Hematopoietic multipotent progenitor cell treated with erythropoietin and hydrocortisone succinate and interleukin-3 and kit ligand, for 17 days (in vitro differentiated cells): ENCODE data around the gene CDC20B.

Experiments
- DNase-seq: peaks from one replicate; pipeline ENCODE4 v3.0.0-alpha.2; 2015; ENCODE audit warnings: low spot score

CDC20B gene, protein sequence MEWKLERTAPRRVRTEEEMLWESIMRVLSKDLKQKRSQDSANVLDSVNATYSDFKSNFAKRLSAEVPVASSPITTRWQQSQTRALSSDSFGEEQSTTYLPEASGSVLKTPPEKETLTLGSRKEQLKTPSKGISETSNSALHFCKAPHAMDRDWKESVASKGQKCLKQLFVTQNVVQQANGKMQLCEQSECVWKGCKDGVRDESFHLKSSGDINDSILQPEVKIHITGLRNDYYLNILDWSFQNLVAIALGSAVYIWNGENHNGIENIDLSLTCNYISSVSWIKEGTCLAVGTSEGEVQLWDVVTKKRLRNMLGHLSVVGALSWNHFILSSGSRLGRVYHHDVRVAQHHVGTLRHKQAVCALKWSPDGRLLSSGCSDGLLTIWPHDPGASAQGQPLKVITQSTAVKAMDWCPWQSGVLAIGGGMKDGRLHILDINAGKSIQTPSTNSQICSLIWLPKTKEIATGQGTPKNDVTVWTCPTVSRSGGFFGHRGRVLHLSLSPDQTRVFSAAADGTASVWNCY

DNA sequence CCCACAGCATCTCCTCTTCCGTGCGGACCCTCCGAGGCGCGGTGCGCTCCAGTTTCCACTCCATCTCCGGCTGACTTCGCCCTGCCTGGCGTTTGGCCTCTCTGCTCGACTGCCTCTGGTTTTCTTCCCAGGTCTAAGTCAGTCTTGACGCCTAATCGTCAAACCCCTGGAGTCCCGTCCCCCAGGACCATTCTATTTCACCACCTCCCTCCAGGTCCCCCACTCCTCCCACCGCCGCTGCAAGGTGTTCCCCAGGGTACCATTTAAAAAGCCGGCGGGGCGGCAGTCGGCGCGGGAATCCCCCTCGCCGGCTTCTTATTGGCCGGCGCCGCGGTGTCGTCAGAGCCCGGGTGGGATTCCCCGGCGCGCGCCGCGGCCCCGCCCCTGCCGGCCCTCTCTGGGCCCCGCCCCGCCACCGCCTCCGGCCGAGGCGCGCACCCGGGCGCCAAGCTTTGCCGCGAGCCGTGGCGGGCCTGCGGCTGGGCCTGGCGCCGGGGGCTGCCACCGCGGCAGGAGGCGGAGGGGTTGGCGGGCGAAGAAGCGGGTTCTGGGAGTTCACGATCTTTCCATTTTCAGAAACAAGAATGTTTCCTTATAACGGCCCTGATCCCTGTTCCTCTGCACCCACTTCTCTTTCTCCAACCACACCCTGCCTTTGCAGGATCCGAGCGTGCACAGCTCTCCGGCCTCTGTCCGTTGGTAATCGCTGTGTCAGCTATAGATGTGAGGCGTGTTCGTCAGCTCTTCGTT, at the start of gene CDC20B:
Gene CDC20B, minus strand, starts transcription at position 241 of the 750 bp plus-strand sequence. Its CDS starts 177 bp downstream, at position 64.
- DNase-seq, result peak; percentile 56

DNA sequence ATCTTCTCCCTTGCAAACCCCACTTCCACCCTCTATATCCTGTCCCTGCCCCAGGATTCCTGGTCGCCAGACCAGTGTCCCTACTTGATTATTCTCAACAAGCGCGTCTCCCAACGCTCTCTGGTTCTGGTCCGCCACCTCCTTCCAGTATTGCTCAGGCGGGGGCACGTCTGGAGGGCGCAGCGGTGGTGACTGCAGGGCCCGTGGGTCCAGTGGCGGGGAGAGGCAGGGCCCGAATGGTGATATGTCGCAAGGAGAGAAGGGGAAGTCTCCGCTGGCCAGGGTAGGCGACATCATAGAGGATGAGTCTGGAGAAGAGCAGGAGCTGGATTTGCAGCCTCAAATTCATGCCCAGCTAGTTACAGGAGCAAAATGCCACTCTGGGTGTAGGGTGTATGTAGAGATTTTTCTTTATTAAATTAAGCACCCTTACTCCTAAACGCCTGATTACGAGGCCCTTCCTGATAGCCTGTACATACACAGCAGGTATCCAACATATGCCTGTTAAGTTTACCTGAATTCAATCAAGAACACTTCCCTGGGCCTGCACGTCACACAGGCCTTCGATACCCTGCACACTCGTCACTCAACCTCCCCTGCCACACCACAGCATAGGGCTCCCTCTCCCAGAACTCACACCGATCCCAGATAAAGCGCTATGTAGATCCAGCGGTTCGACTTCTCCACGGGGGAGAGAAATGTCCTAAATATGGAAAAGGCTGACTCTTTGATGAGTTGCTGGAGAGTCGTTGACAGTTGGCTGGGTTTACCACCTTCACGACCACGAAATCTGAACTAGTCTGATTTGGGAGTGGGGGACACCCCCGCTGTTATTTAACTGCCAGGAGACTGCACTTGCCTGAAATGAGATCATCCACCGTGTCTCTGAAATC, 49.4 kb upstream of the CDC20B start:
- DNase-seq, result no peak

DNA sequence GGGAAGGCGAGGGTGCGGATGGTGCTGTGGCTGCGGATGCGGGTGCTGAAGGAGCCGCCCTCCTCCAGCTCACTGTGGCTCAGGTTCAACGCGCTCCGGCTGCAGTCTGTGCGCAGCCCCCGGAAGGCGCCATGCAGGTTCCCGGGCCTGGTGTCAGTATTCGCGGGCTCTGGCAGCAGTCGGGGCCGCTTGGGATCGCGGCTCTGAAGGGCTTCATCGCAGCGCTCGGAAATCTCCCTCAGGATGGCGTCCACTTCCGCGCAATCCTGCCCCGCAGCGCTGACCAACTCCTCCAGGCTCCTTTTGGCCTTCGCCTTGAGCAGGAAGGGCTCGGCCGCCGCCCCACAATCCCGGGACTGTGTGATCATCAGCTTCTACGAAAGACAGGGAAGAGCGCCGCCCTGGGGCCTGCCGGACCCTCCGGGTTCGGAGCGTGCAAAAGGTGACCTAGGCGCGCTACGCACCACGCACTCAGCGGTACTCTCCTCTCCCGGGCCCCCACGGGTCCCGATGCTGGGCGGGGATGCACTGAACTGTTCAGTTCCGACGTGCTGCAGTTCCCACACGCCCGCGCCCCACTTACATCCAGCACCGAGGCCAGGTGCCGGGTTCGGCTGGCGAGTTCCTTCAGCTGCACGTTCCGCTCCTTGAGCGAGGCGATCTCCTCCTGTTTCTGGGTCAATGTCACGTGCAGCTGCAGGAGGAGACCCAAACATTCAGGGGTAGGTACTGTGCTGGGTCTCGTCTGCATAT, 47.6 kb upstream of the CDC20B start:
- no peak for DNase-seq

DNA sequence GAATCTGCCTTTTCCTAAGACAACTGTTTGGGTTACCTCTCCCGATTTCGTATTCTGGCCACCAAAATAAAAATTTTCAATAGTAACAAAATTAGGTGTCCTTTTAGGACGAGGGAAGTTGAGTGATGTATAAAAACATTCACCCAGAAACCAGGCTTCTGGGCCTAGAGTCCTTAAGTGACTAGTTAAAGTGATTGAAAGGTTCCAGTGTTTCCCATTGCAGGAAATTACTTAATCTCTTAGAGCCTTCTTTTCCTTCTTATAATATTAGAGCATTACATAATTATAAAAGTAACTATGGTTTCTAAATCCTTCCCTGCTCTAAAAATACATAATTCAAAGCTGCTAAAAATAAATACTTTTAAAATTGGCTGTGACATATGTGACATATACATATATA, 46.8 kb upstream of the CDC20B start:
- no peak for DNase-seq

DNA sequence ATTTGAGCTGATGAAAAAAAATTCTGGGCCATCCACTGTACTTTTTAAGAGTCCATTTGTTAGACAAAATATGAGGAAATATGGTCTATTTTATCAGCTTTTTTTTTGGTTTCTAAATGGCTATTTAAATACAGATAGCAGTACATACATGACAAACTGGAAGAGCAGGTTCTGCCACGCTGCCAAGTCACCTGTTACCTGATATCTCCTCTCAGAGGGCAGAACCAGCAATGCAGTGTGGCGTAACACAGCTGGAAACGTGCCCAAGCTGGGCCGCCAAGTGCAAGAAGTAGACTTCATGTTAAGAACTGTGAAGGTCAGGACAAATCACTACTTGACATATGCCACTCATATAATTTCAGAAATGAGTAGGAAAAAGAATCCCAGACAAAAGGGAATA, 46.0 kb upstream of the CDC20B start:
- DNase-seq, result no peak

DNA sequence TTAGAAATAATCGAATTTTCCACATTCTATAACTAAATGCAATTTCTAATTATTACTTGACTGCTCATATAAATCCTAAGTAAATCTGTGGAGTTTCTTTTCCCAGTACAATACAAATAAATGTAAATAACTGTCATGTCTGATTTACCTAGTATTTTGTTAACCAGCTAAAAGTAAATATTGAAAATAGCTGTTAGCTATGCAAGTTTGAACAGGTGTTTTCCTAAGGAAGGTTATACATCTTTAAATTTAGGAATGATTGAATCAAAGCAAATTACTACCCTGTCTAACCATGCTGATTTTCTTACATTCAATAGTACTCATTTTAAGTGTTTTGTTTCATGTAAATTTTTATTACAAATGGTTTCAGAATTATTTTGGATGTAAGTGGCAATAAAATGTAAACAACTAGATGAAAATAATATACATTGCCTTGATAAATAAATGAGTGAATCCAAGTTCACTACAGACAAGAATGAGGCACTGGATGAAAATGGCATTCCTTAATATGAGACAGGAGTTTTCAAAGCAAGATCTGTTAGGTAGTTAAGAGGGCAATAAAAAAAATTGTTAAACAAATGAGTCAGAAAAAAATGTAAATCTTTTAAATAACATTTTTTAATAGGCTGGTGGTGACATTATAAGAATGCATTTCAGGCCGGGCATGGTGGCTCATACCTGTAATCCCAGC, 38.4 kb upstream of the CDC20B start:
- DNase-seq, result no peak

DNA sequence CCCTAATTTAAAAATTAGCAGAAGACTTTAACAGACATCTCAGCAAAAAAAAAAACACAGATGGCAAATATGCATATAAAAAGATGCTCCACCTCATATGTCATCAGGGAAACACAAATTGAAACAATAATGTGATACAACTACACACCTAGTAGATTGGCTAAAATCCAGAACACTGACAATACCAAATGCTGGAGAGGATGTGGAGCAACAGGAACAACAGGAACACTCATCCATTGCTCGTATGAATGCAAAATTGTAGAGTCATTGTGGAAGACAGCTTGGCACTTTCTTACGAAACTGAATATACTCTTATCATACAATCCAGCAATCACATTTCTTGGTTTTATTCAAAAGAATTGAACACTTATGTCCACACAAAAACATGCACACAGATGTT, 32.0 kb upstream of the CDC20B start:
- DNase-seq, result no peak

DNA sequence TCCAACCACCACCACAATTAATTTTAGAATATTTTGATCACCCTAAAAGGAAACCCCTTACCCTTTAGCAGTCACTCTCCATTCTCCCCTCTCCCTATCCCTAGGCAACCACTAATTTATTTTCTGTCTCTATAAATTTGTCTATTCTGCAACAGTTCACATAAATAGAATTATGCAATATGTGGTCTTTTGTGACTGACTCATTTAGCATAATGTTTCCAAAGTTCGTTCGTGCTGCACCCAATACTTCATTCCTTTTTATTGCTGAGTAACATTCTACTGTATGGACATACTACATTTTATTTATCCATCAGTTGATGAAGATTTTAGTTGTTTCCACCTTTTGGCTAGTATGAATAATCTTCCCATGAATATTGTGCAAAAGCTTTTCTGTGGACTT, 18.2 kb upstream of the CDC20B start:
- no peak for DNase-seq

DNA sequence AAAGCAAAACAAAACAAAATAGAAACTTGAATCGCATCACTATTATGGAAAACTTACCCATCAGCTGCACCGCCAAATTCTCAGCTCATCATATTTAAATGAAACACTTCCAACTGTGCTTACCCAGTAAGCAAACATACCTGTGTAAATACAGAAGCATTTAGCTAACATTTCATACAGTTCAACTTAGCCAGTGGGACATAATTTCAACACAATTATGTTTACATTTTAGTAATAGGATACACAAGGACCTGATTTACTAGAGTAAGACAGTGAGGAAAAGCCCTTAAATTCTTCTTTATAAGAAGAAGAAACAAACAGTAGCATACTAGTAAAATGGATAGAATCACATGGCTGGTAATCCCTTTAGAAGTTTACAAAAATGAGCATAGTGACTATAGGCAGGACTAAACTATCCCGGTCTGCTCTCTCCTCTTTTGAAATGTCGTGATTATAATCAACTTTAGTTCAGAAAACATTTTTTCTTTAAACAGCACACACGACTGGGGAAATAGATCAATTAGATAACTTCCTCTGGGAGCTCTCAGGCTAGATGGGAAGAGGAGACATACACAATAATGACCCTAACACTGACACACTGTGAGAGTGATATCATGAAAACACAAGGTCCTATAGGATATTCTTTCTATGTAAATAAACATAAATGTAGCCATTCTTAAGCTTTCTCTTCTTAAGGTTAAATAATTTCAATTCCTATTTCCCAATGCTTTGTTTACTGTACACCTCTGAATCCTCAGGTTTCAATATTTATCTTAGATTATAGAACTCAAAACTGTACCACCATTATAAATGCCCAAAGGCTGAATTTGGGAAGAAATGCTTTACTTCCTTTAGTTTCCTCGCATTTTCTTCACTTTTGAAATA, 15.9 kb upstream of the CDC20B start:
- DNase-seq, result no peak

DNA sequence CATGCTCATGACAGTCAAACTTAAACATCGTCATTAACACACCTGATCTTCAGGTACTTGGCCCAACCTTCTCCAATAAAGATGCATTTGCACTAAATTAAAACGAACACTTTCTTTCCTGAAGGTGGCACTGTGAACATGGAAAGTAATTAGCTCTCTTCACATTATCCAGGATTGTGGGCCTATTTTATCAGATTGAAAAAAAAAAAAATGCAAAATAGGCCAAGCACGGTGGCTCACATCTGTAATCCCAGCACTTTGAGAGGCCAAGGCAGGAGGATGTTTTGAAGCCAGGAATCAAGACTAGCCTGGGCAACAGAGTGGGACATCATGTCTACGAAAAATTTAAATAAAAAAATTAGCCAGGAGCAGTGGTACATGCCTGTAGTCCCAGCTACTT, 14.4 kb upstream of the CDC20B start:
- DNase-seq, result no peak

DNA sequence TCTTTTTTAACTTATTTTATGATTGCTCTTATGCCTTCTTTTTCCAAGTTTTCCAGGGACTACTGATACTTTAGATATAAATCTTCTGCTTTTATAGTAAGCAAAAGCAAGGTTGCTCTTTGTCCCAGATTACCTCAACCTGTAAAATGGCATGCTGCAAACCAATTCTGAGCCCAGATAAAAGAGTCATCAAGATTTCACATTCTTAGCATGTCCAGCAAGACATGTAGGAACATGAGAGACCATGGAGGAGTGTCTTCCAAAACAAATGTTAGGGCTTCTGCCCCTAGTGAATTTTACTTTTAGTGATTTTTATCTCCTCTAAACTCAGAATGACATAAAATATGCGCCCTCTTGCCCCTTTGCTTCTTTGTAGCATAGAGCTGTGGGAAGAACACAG, 7.0 kb upstream of the CDC20B start:
- no peak for DNase-seq

DNA sequence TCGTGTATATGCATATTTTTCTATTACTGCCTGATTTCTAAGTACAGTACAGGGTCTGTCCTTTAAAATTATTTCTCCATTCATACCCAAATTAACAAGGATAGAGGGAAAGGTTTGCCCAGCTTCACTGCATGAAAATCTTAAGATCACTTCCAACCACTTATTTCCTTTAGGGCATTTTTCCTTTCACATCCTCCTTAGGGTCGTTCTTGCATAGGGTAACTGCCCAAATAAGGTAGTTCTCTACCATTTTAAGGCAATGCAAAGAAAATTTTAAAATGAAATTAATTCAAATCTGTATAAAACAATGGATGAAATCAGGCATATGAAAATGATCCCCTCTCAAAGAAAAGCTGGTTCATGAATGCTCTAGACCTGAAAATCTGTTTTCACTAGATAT, 4.1 kb upstream of the CDC20B start:
- DNase-seq, result no peak

DNA sequence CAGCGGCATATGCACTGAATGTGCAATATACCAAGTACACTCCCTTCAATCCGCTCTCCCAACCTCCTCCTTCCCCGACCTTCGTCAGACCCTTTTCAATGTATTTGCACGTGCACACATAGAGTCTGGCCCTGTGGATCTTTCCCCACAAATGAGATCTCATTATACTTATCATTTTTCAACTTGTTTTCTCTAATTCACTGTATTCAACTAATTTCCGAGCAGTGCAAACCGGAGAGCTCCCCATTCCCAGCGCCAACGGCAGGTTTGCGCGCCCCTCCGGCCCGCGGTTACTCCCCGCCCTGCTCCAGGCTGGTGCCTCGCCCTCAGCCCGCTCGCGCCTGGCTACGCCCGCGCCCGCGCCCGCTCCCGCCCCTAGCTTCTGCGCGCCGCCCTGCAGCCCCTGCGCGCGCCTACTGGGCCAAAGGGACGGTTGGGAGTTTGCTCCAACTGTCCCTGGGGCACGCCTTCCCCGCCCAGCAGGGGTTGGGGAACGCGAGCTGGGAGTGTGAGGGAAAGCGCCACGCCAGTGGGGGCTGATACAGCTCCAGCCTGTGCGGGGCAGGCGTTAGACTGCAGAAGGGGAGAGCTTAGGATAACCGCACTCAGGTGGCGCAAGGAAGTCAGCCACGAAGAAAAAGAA, 3.3 kb upstream of the CDC20B start:
- peak; percentile 16 for DNase-seq

DNA sequence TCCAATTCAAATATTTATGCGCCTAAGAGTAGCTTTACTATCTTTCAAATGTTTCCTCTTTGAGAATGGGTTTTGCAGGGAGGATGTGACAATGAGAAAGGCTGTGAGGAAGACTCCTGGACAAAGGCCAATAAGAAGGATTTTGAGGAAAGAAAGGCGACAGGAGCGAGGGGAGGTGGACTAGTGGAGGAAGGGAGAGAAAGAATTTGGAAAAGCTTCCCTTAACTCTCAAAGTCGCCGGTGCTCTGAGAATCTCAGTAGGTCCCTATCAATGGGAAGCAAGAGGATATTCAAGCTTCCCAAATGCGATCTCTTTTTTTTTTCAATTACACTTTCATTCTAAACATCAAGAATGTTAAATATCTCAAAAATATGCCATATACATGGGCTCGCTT, 2.8 kb upstream of the CDC20B start:
- DNase-seq, result no peak

DNA sequence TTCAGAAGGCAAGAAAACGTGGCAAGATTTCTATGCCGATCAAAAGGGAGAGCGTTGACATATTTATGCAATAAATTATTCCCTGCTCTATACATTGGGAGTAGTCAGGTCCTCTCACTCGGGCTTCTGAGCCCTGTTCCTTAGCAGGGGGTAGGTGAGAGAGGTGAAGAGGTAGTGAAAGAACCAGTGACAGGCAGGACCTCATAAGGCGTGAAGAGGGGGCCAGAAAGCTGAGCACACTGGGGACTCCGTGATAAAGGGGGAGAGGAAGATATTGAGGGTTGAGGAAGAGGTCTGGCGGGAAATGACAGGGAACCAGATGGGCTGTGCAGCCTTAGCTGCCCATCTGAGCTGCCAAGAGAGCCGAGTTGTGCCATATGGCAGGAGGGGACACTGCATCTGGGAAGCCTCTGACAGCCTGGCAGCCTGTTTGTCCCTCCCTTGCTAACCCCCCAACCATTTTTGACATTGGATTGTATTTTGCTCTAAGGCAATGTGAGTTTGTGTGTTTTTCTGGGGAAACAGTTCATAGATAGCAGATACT, 782 bp upstream of the CDC20B start:
- no peak for DNase-seq

DNA sequence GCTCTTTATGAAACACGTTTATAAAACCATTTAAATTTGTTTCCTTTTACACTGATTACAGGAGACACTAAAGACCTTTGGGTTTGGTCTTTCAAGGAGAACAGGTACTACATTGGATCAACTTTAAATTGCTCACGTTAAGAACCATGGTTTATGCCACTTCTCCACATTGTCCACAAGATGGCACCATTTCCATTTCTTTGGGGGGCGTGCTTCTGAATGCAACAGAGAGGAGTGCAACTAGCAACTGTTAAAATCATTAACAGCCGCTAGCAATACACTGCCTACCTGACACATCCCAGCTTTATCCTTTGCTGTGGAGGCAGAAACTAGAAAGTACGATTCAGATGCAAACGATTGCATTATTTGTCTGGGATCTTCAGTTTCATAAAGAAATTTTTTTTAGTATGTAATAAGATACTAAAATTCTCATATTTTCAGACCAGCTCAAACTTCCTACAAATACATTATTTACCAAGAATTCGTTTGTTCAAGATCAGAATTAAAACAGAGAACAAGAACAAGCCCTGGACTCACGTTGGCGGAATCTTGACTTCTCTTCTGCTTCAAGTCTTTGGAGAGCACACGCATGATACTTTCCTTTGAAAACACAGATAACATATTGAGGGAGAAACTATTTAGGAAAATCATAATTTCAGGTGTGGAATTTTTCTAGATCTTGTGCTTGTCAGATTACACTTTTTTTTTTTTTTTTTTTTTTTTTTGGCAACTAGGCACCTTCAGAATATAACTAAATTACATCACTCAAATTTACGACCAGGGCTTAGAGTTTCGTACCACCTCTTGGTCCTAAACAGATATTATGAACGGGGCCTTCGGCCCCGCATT, 702 bp downstream of the CDC20B start:
- DNase-seq, result peak; percentile 81

DNA sequence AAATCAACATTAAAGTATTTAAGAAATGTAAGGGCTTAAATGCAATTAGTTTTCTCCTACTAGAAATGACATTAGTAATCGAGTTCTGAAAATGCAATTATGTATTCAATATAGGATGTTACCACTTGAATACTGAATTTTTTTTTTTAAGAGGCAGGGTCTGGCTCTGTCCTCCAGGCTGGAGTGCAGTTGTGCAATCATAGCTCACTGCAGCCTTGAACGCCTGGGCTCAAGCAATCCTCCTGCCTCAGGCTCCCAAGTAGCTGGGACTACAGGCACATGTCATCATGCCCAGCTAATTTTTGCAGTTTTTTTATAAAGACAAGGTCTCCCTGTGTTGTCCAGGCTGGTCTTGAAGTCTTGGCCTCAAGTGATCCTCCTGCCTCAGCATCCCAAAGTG, 1.5 kb downstream of the CDC20B start:
- DNase-seq, result no peak

DNA sequence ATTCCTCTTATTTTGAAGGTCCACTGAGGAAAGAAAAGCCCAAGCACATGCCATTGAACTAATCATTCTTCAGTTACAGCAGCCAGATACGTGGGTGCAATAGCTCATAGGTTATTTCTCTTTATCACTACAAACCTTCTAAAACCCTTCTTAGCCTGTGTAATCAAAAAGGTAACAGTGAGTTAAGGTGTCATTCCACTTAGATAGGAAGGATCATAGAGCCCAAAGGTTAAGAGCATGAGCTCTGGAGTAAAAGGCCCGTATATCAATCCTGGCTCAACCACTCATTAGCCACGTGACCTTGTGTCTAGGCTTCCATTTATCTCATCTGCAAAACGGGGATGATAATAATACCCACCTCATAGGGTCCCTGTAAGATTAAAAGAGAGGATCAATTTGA, 10.3 kb downstream of the CDC20B start:
- DNase-seq, result no peak
